Heart right ventricle (tissue), 16 donors: ENCODE results near the gene PDZD8. TPM values are rescaled to one million over a fixed set of nuclear protein-coding genes. Genes with fewer than 3 reads are reported as not detected.

Experiments used
- ATAC-seq, 8 donors: fragments of 200-7000 bp; cut with Tn5 transposase; one replicate each; pipeline ENCODE4 v1.9.1; 2020; ENCODE audit warnings: mild to moderate bottlenecking in 8 of 8, moderate library complexity in 8 of 8, moderate number of reproducible peaks in 1 of 8
- DNase-seq, 2 donors: peaks; one replicate each; pipeline ENCODE4 v3.0.0-alpha.2; 2020
- H3K27ac ChIP-seq, 10 donors: fragments of 200-600 bp; sonication (generic) in 2 of 10; one replicate each; pipeline versions ENCODE4 v1.5.0 to v1.8.0; 2020 to 2022; ENCODE audit warnings: mild to moderate bottlenecking in 3 of 10
- H3K27me3 ChIP-seq, 7 donors: fragments of 200-600 bp; one replicate each; pipeline ENCODE4 v1.8.0; 2021 to 2022; ENCODE audit warnings: mild to moderate bottlenecking in 2 of 7
- H3K36me3 ChIP-seq, 9 donors: fragments of 200-600 bp; sonication (generic) in 1 of 9; one replicate each; pipeline versions ENCODE4 v1.5.0 to v1.8.0; 2020 to 2022; ENCODE audit warnings: mild to moderate bottlenecking in 2 of 9
- H3K4me1 ChIP-seq, 9 donors: fragments of 200-600 bp; sonication (generic) in 1 of 9; one replicate each; pipeline versions ENCODE4 v1.5.0 to v1.8.0; 2020 to 2022; ENCODE audit warnings: mild to moderate bottlenecking in 4 of 9
- H3K4me3 ChIP-seq, 10 donors: fragments of 200-600 bp; sonication (generic) in 2 of 10; one replicate each; pipeline versions ENCODE4 v1.5.0 to v1.8.0; 2020 to 2022; ENCODE audit warnings: mild to moderate bottlenecking in 7 of 10, moderate library complexity in 2 of 10
- H3K9me3 ChIP-seq, 11 donors: fragments of 200-600 bp in 10 of 11; sonication (generic) in 2 of 11; one replicate each; pipeline versions ENCODE4 v1.5.0 to v1.8.0; 2013 to 2022; ENCODE audit warnings: mild to moderate bottlenecking in 2 of 11, control low read depth in 1 of 11, moderate library complexity in 1 of 11
- WGBS, 2 donors: extraction: QIAGEN DNeasy Blood & Tissue Kit; methylation state at CpG; one replicate each; pipeline ENCODE4 v1.1.7; 2013; ENCODE audit warnings: inconsistent platforms in 1 of 2; 5-methylcytosine and 5-hydroxymethylcytosine counted together
- intact Hi-C, 10 donors: fragments of 100-400 bp; cut with DNase I; formaldehyde crosslinking; loops; one replicate each; pipeline versions ENCODE4 v1.11.1 to v1.14.2; 2022
- polyA plus RNA-seq, 2 donors: library from polyadenylated mRNA; stranded (reverse); fragments of 200-250 nt; gene quantifications; one replicate each; pipeline ENCODE4 v1.2.3, GENCODE V29; 2013
- total RNA-seq, 10 donors: library from RNA; stranded (reverse); fragmentation: NEBNext Ultra II Directional in 3 of 10; extraction: Animal tissue kit (Norgen Biotek cat#: 25700) in 3 of 10; gene quantifications; one replicate each; pipeline versions ENCODE4 v1.2.1 to v1.2.4, GENCODE V29; 2021 to 2023
- TF ChIP-seq, protein P1 (sequence below), 9 donors: fragments of 200-600 bp; sonication (generic) in 2 of 9; IDR thresholded peaks; one replicate each; pipeline versions ENCODE4 v1.5.0 to v1.8.0; 2021 to 2022; ENCODE audit warnings: antibody characterized with exemption in 9 of 9, mild to moderate bottlenecking in 5 of 9, moderate library complexity in 1 of 9
- donor health status: Arrhythmogenic right ventricular cardiomyopathy.
- donor health status: ischemic (EF 13 %, LVEDD 7.1; RV severe dilation, severe dysfunction).
- donor health status: healthy with polysubstance abuse.
- donor health status: DM: no; HTN: yes; CAD: no.
- donor health status: DM: no; HTN: no; CAD: no.
- donor health status: ischemic (EF 25% LVEDD 6.9; RV normal size, moderate dysfunction).
- donor health status: ischemic (EF 25% LVEDD 5.7; RV mildly dilated, moderate dysfunction).
- donor health status: healthy.
- donor health status: DM: yes; HTN: yes; CAD: no.
- donor health status: Ischemic cardiomyopathy.
- donor health status: ischemic (EF 35%, LVEDD 5.7; RV mildly dilated, moderate dysfunction).
- donor health status: nonischemic (EF 11% LVEDD 7.7; RV severe dilation, severe dysfunction).
- donor health status: DM: yes; HTN: yes; CAD: no.
- donor health status: PGD.
- donor health status: ischemic (EF 29% LVEDD 5.4; RV normal size, mild dysfunction).
- donor health status: nonischemic (EF 23%, LVEDD 6.1; RV moderate dilation, normal function).

The PDZD8 gene
- total and polyA plus RNA-seq, 12 donors: 2.0 to 31.3 (median 22.7) TPM

DNA sequence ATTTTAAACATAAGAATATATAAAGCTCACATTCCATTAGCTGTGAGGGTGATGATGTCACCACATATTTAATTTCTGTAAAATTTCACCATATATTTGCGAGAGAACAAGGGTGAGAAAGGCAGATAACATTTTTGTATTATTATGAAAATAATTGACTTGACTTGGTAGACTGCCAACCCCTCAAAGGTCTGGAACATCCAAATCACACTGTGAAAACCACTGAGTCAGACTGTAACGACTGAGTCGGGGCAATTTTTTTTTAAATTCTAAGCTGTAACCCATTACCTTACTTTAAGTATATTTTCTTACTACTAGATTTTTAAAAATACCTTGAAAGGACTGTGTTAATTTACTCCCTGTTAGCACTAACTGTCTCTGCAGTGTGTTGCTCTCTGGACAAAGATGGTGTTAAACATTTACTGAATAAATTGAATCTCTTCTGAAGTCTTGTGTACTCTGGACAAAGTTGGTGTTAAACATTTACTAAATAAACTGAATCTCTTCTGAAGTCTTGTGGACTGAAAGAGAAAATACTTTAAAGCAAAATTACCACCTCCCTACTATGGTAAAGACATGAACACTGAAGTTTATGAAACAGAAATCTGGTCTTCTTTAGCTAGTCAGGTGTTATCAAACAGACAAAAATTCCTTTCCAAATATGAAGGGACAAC, 14.1 kb downstream of the PDZD8 start:
- WGBS, 2 donors: 43 to 49% methylated on average over 3 of the region's 3 CpGs
- H3K9me3 ChIP-seq: no peaks in the 10 kb centered on the region
- DNase-seq (no peak), ATAC-seq (no peak)
- no peaks in the 10 kb centered on the region for H3K27me3 ChIP-seq
- no peak overlapping the region for H3K4me3 ChIP-seq
- H3K27ac ChIP-seq: no peak overlapping the region
- intact Hi-C loops: no loop called here
- no peaks in the 10 kb centered on the region for H3K36me3 ChIP-seq
- peaks cover 0 to 64% (median 39%) of the 10 kb centered on the region in 9 donors for H3K4me1 ChIP-seq
- TF ChIP-seq, protein P1, sequence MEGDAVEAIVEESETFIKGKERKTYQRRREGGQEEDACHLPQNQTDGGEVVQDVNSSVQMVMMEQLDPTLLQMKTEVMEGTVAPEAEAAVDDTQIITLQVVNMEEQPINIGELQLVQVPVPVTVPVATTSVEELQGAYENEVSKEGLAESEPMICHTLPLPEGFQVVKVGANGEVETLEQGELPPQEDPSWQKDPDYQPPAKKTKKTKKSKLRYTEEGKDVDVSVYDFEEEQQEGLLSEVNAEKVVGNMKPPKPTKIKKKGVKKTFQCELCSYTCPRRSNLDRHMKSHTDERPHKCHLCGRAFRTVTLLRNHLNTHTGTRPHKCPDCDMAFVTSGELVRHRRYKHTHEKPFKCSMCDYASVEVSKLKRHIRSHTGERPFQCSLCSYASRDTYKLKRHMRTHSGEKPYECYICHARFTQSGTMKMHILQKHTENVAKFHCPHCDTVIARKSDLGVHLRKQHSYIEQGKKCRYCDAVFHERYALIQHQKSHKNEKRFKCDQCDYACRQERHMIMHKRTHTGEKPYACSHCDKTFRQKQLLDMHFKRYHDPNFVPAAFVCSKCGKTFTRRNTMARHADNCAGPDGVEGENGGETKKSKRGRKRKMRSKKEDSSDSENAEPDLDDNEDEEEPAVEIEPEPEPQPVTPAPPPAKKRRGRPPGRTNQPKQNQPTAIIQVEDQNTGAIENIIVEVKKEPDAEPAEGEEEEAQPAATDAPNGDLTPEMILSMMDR (IDR thresholded peaks at IDR 0.05): no peak

DNA sequence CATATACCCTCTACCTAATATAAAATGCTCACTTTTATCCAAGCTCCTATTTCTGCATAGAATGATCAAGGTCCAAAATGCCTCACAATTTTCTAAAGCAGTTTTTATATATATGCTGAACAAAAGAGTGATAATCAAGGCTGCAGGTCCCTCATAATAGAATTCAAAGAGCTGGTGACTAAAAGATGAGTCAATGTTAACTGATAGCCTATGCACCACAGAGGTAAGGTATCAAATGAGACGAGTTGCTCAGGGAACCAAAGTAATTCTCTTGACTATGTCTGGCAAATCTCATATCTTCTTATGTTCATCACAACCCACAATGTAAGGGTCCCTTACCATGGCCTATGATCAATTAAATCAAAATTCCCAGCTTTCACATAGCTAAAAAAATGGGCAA, 15.2 kb downstream of the PDZD8 start:
- no peaks in the 10 kb centered on the region for H3K36me3 ChIP-seq
- no peaks in the 10 kb centered on the region for H3K27me3 ChIP-seq
- WGBS, 2 donors: 57 to 68% methylated on average over 1 of the region's 1 CpG
- no peaks in the 10 kb centered on the region for H3K9me3 ChIP-seq
- no peak for DNase-seq
- intact Hi-C loops: no loop called here
- TF ChIP-seq, protein P1 (IDR thresholded peaks at IDR 0.05): no peak
- ATAC-seq: no peak
- H3K4me1 ChIP-seq: peaks cover 0 to 62% (median 37%) of the 10 kb centered on the region in 9 donors
- H3K27ac ChIP-seq: no peak overlapping the region
- H3K4me3 ChIP-seq: no peak overlapping the region

DNA sequence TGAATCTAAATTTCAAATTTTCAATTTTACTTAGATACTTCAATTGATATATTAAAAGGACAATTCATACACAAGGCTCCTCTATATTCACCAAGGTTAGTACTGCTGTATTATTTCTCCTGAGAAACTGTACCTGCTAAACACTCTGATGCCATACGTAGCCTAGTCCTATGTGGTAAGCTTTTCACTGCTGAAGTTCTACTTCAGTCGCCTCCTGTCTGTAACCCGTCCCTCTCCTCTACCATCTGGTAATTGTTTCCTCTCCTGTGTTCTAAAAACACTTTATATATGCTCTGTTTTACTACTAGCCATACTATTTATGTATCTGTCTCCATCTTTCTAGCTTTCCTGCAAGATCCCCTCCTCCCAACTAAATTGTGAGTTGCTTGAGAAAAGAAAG, 20.2 kb downstream of the PDZD8 start:
- no peaks in the 10 kb centered on the region for H3K27me3 ChIP-seq
- H3K27ac ChIP-seq: no peak overlapping the region
- H3K4me3 ChIP-seq: no peak overlapping the region
- DNase-seq: no peak
- H3K9me3 ChIP-seq: no peaks in the 10 kb centered on the region
- WGBS, 2 donors: 69 to 91% methylated on average over 3 of the region's 3 CpGs
- H3K4me1 ChIP-seq: peaks cover 0 to 44% (median 11%) of the 10 kb centered on the region in 9 donors
- intact Hi-C loops: no loop called here
- no peaks in the 10 kb centered on the region for H3K36me3 ChIP-seq
- TF ChIP-seq, protein P1 (IDR thresholded peaks at IDR 0.05): no peak
- no peak for ATAC-seq

DNA sequence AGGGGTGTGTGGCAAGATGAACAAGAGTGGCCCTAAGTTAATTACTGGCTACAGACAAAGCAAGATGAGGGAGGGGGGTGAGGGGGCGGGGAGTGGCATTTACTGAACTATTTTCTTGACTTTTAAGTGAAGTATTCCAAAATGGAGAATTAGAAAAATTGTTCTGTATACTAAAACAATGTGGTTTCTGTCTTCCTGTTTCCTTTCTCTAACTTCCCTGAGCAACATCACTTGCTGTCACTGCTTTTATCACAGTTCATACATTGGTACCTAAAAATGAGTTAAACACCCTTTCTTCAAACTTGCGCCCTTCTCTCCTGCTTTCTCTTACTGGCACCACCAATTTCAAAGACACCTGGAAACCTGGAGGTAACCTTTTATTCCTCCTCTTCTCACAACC, 21.6 kb downstream of the PDZD8 start:
- intact Hi-C loops: no loop called here
- Histone ChIP-seq H3K27ac (peak overlapping the region in 1 of 10 donors; percentile 27), H3K4me1 (peaks cover 0 to 58% (median 11%) of the 10 kb centered on the region in 9 donors), H3K4me3 (no peak overlapping the region), H3K9me3 (no peaks in the 10 kb centered on the region), H3K27me3 (no peaks in the 10 kb centered on the region), H3K36me3 (no peaks in the 10 kb centered on the region)
- 85 to 89% methylated on average over 2 of the region's 2 CpGs for WGBS, 2 donors
- DNase-seq (no peak), ATAC-seq (no peak)
- TF ChIP-seq, protein P1 (IDR thresholded peaks at IDR 0.05): no peak
